ENCODE data around the gene GRID2.
"Not testable (repeated sequence)": the region's sequence is repeated elsewhere in the genome, so short reads cannot be mapped to it uniquely, and the experiment has no call there.

Gene GRID2

GRCh38 chr4:93605163-93605562, 1301.4 kb downstream of the GRID2 start:
- DNase-seq, result no peak

GRCh38 chr4:93617606-93618005, 1313.8 kb downstream of the GRID2 start:
- DNase-seq, result no peak

GRCh38 chr4:93633721-93634120, 1330.0 kb downstream of the GRID2 start:
- no peak for DNase-seq

- no peak for DNase-seq
Measured at GRCh38 chr4:93635943-93636342, 1332.2 kb downstream of the GRID2 start.

GRCh38 chr4:93645120-93645519, 1341.4 kb downstream of the GRID2 start:
- no peak for DNase-seq

- no peak for DNase-seq
Measured at GRCh38 chr4:93646233-93646930, 1342.6 kb downstream of the GRID2 start.

- DNase-seq, result no peak
Measured at GRCh38 chr4:93648258-93648657, 1344.5 kb downstream of the GRID2 start.

- no peak for DNase-seq
Measured at GRCh38 chr4:93649828-93650227, 1346.1 kb downstream of the GRID2 start.

GRCh38 chr4:93654211-93654610, 1350.4 kb downstream of the GRID2 start:
- DNase-seq, result no peak

GRCh38 chr4:93657527-93657926, 1353.8 kb downstream of the GRID2 start:
- DNase-seq, result no peak

- DNase-seq, result no peak
Measured at GRCh38 chr4:93658443-93658842, 1354.7 kb downstream of the GRID2 start.

GRCh38 chr4:93659629-93660028, 1355.9 kb downstream of the GRID2 start:
- no peak for DNase-seq

GRCh38 chr4:93660036-93660435, 1356.3 kb downstream of the GRID2 start:
- no peak for DNase-seq

- no peak for DNase-seq
Measured at GRCh38 chr4:93670434-93670833, 1366.7 kb downstream of the GRID2 start.

- no peak for DNase-seq
Measured at GRCh38 chr4:93671093-93671492, 1367.3 kb downstream of the GRID2 start.

GRCh38 chr4:93676937-93677336, 1373.2 kb downstream of the GRID2 start:
- not testable (repeated sequence) for DNase-seq

GRCh38 chr4:93684571-93684970, 1380.8 kb downstream of the GRID2 start:
- no peak for DNase-seq

GRCh38 chr4:93687304-93687703, 1383.5 kb downstream of the GRID2 start:
- no peak for DNase-seq

- DNase-seq, result no peak
Measured at GRCh38 chr4:93688978-93689377, 1385.2 kb downstream of the GRID2 start.

- no peak for DNase-seq
Measured at GRCh38 chr4:93693141-93693540, 1389.4 kb downstream of the GRID2 start.

- DNase-seq, result no peak
Measured at GRCh38 chr4:93698686-93699085, 1394.9 kb downstream of the GRID2 start.

- DNase-seq, result no peak
Measured at GRCh38 chr4:93700571-93700970, 1396.8 kb downstream of the GRID2 start.

GRCh38 chr4:93710101-93710846, 1406.5 kb downstream of the GRID2 start:
- peak; percentile 17 to 38 for DNase-seq

- DNase-seq, result no peak
Measured at GRCh38 chr4:93710847-93711430, 1407.2 kb downstream of the GRID2 start.
